Activated CD4-positive, alpha-beta memory T cell treated with anti-CD3 and anti-CD28 coated beads, Interleukin-2, amount 10 ng/mL, durations not matched to agents 7 days and 5 days (primary cell): ENCODE data around the gene PPP2R2B. TPM values are rescaled to one million over a fixed set of nuclear protein-coding genes. Genes with fewer than 3 reads are reported as not detected.

Source experiments
- CTCF ChIA-PET: fragments of 350-600 bp; sonication (Branson Sonifier 250); formaldehyde crosslinking; loops from one replicate; lab custom pipeline; 2021; ENCODE audit warnings: antibody characterized with exemption, inconsistent platforms; lab: Charles Lee
- POLR2A ChIA-PET: fragments of 350-600 bp; sonication (Branson Sonifier 250); formaldehyde crosslinking; loops from one replicate; lab custom pipeline; 2021; ENCODE audit warnings: antibody characterized with exemption; lab: Charles Lee
- DNase-seq: peaks from one replicate; pipeline ENCODE4 v3.0.0-alpha.2; 2020
- H3K27ac Mint-ChIP-seq: one replicate; pipeline ENCODE4 v1.8.0; 2021; ENCODE audit warnings: mild to moderate bottlenecking, mixed read lengths
- H3K27me3 Mint-ChIP-seq: one replicate; pipeline ENCODE4 v1.8.0; 2021; ENCODE audit warnings: mixed read lengths
- H3K36me3 Mint-ChIP-seq: one replicate; pipeline ENCODE4 v1.8.0; 2021; ENCODE audit warnings: low read depth, mixed read lengths
- H3K4me1 Mint-ChIP-seq: one replicate; pipeline ENCODE4 v1.8.0; 2021; ENCODE audit warnings: mixed read lengths
- H3K4me3 Mint-ChIP-seq: one replicate; pipeline ENCODE4 v1.8.0; 2021; ENCODE audit warnings: mild to moderate bottlenecking, mixed read lengths
- H3K9me3 Mint-ChIP-seq: one replicate; pipeline ENCODE4 v1.8.0; 2021; ENCODE audit warnings: mixed read lengths
- total RNA-seq, 2 experiments: library from RNA; stranded (reverse); gene quantifications; one replicate each; pipeline ENCODE4 v1.2.3, GENCODE V29; 2021

Gene PPP2R2B
- total RNA-seq, 2 experiments from 2014 or later, result 2.7 to 3.1 TPM

DNA sequence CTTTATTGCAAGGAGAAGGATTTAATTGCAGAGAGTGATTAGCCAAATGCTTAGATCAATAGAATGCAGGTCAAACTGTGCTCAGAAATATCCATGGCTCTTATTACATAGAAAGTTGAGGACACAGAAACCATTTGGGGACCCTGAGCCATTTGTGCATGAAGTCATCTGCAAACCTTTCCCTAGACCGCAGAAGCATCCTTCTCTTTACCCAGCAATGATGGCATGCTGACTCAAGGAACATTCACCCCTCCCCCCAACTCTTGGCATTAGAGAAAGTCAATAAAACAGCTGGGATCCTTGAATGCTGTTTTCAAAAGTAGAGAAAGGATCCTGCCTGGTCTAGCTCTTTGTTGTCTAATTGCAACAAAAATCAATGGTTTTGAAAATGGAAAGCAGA is 73.5 kb downstream of the PPP2R2B start:
- Mint-ChIP-seq H3K27me3 (no peaks in the 10 kb centered on the region), H3K9me3 (no peaks in the 10 kb centered on the region), H3K4me1 (no peaks in the 10 kb centered on the region), H3K4me3 (no peak overlapping the region), H3K27ac (no peak overlapping the region), H3K36me3 (no peaks in the 10 kb centered on the region)
- ChIA-PET CTCF (no interaction called here), POLR2A (no interaction called here)
- no peak for DNase-seq

- Mint-ChIP-seq H3K27me3 (no peaks in the 10 kb centered on the region), H3K27ac (no peak overlapping the region), H3K36me3 (no peaks in the 10 kb centered on the region), H3K4me3 (no peak overlapping the region), H3K9me3 (no peaks in the 10 kb centered on the region), H3K4me1 (no peaks in the 10 kb centered on the region)
- CTCF ChIA-PET, result no interaction called here
- POLR2A ChIA-PET, result no interaction called here
- no peak for DNase-seq
These were observed 75.5 kb downstream of the PPP2R2B start for GRCh38 chr5:146802945-146803522.

GRCh38 chr5:146799671-146800070 is 78.9 kb downstream of the PPP2R2B start:
- H3K27ac Mint-ChIP-seq, result no peak overlapping the region
- CTCF ChIA-PET, result no interaction called here
- H3K27me3 Mint-ChIP-seq, result no peaks in the 10 kb centered on the region
- H3K9me3 Mint-ChIP-seq, result no peaks in the 10 kb centered on the region
- no peaks in the 10 kb centered on the region for H3K36me3 Mint-ChIP-seq
- no peak overlapping the region for H3K4me3 Mint-ChIP-seq
- no peak for DNase-seq
- POLR2A ChIA-PET, result no interaction called here
- H3K4me1 Mint-ChIP-seq, result peaks cover 6% of the 10 kb centered on the region

DNA sequence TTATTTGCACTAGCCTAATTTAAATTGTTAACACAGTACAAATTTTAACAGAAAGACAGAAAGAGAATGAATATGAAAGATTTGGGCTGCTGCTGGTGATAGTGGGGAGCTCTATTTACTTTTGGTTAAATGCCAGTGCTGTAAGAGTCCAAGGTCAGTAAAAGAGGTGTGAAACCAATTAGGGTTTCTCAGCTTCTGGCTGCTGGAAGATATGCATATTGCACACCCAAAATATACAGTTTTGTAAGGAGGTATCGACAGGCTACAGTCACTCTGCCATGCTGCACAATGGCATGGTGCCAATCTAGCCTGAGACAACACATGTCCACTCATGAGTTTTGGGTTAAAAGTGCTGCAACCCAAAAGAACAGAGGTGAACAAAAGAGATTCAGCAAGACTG is 79.3 kb downstream of the PPP2R2B start:
- no peak overlapping the region for H3K27ac Mint-ChIP-seq
- H3K4me3 Mint-ChIP-seq, result no peak overlapping the region
- no peaks in the 10 kb centered on the region for H3K27me3 Mint-ChIP-seq
- H3K9me3 Mint-ChIP-seq, result no peaks in the 10 kb centered on the region
- H3K36me3 Mint-ChIP-seq, result no peaks in the 10 kb centered on the region
- CTCF ChIA-PET, result no interaction called here
- no peak for DNase-seq
- H3K4me1 Mint-ChIP-seq, result peaks cover 10% of the 10 kb centered on the region
- POLR2A ChIA-PET, result no interaction called here

DNA sequence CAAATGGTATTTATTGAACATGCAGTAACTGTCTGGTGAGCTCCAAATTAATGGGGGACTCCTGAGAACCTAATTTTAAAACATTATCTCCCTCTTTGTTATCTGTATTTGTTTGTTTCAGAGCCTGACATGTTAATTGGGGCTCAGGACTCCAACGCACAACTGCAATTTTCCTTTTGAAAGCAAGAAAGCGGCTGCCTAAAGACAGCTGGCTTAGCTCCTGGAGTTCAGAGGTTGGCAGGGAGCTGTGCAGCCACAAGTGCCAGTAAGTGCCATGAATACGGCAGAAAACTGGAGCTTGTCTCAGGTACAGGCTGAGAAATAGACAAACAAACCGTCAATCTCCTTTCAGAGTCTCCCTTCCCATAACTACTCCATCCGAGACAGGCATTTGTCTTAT is 80.9 kb downstream of the PPP2R2B start:
- Mint-ChIP-seq H3K4me3 (no peak overlapping the region), H3K9me3 (no peaks in the 10 kb centered on the region), H3K27ac (no peak overlapping the region), H3K36me3 (no peaks in the 10 kb centered on the region), H3K27me3 (no peaks in the 10 kb centered on the region), H3K4me1 (peaks cover 24% of the 10 kb centered on the region)
- ChIA-PET CTCF (no interaction called here), POLR2A (no interaction called here)
- DNase-seq, result no peak

GRCh38 chr5:146796911-146797310 is 81.6 kb downstream of the PPP2R2B start:
- ChIA-PET CTCF (no interaction called here), POLR2A (no interaction called here)
- H3K27me3 Mint-ChIP-seq, result no peaks in the 10 kb centered on the region
- H3K9me3 Mint-ChIP-seq, result no peaks in the 10 kb centered on the region
- H3K36me3 Mint-ChIP-seq, result no peaks in the 10 kb centered on the region
- peaks cover 25% of the 10 kb centered on the region for H3K4me1 Mint-ChIP-seq
- no peak for DNase-seq
- H3K4me3 Mint-ChIP-seq, result no peak overlapping the region
- H3K27ac Mint-ChIP-seq, result no peak overlapping the region

DNA sequence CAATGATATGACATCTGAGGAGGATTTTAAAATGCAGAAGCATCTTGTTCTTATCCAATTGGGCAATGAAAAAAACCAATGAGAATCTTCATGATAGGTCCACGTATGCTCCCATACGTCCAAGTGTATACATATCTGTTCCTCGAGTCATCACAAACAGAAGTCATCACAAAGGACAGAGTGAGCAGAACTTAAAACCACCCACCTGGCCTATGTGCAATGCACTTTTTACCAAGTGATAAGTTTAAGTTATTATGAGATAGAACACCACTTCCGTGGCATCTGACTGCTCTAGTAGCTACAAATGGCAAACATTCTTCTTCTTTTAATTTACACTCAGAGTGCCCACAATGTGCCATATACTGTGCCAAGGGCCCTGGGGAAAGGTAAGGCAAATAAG is 82.4 kb downstream of the PPP2R2B start:
- no peak overlapping the region for H3K27ac Mint-ChIP-seq
- no peaks in the 10 kb centered on the region for H3K27me3 Mint-ChIP-seq
- ChIA-PET CTCF (no interaction called here), POLR2A (no interaction called here)
- no peak overlapping the region for H3K4me3 Mint-ChIP-seq
- H3K4me1 Mint-ChIP-seq, result peaks cover 25% of the 10 kb centered on the region
- H3K36me3 Mint-ChIP-seq, result no peaks in the 10 kb centered on the region
- no peaks in the 10 kb centered on the region for H3K9me3 Mint-ChIP-seq
- DNase-seq, result no peak

DNA sequence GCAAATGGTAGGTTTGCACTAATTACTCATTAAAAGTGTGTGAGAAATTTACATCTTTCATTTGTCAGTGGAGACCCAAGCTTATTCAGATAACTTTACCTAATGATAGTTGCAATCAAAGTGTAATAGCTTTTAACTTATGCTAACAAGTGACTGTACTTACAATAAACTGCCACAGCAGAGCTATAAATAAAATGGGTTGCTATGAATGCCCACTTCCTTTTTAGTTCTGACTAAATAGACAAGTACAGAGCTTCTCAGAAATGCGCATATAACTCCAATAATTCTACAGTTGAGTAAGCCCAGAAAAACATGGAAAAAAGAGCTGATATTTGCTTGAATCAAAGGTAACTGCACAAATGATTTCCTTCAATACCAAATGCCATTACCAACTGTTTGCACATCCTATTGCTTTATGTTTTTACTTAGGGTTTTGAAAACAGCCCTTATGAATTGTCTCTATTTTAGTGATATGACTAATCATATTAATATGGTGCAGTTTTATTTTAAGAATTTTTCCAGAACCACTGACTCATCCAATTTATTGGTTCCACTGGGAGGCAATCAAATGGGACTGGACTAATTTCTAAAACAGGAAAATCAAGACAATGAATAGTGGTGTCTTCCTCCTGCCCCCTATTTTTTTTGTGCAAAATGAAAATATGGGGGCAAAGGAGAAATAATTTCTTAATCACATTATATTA is 84.1 kb downstream of the PPP2R2B start:
- H3K9me3 Mint-ChIP-seq, result no peaks in the 10 kb centered on the region
- H3K4me3 Mint-ChIP-seq, result no peak overlapping the region
- H3K27ac Mint-ChIP-seq, result peak overlapping the region; percentile 52

DNA sequence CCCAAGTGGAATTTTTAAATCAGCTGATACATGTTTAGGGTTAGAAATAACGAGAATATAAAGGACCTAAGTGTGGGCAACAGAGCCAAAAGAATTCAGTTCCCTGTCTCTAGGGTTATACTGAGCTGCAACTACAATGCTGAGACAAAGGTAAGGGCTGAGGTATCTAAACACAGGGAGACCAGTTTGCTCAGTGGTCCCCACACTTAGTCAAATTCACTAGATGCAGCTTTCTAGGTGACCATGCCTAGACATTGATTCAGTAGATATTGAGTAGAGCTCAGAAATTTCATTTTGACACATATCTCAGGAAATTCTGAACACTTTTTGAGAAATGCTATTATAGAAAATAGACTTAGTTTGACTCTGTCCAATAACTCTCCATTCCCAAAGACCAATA is 84.8 kb downstream of the PPP2R2B start:
- Mint-ChIP-seq H3K4me3 (no peak overlapping the region), H3K4me1 (peaks cover 25% of the 10 kb centered on the region), H3K9me3 (no peaks in the 10 kb centered on the region), H3K27ac (peak overlapping the region; percentile 52), H3K27me3 (no peaks in the 10 kb centered on the region), H3K36me3 (no peaks in the 10 kb centered on the region)
- no peak for DNase-seq
- ChIA-PET CTCF (interaction anchor here (1.2 kb wide), 1 partner anchor 85 kb away, joined by 4 read pairs; the partner anchor contains the start of gene PPP2R2B), POLR2A (interaction anchor here (1.5 kb wide), 1 partner anchor 94 kb away, joined by 3 read pairs; no protein-coding TSS in a partner anchor)

More for the DNA sequence above, 84.1 kb downstream of the PPP2R2B start:
- ChIA-PET POLR2A (interaction anchor here (1.5 kb wide), 1 partner anchor 94 kb away, joined by 3 read pairs; no protein-coding TSS in a partner anchor), CTCF (interaction anchor here (1.2 kb wide), 1 partner anchor 84 kb away, joined by 4 read pairs; the partner anchor contains the start of gene PPP2R2B)
- Mint-ChIP-seq H3K4me1 (peaks cover 25% of the 10 kb centered on the region), H3K36me3 (no peaks in the 10 kb centered on the region), H3K27me3 (no peaks in the 10 kb centered on the region)
- no peak for DNase-seq

- Mint-ChIP-seq H3K27ac (no peak overlapping the region), H3K4me1 (peaks cover 25% of the 10 kb centered on the region), H3K4me3 (no peak overlapping the region), H3K27me3 (no peaks in the 10 kb centered on the region), H3K9me3 (no peaks in the 10 kb centered on the region), H3K36me3 (no peaks in the 10 kb centered on the region)
- POLR2A ChIA-PET, result no interaction called here
- no peak for DNase-seq
- CTCF ChIA-PET, result no interaction called here
These were observed 87.1 kb downstream of the PPP2R2B start for GRCh38 chr5:146791471-146791870.

DNA sequence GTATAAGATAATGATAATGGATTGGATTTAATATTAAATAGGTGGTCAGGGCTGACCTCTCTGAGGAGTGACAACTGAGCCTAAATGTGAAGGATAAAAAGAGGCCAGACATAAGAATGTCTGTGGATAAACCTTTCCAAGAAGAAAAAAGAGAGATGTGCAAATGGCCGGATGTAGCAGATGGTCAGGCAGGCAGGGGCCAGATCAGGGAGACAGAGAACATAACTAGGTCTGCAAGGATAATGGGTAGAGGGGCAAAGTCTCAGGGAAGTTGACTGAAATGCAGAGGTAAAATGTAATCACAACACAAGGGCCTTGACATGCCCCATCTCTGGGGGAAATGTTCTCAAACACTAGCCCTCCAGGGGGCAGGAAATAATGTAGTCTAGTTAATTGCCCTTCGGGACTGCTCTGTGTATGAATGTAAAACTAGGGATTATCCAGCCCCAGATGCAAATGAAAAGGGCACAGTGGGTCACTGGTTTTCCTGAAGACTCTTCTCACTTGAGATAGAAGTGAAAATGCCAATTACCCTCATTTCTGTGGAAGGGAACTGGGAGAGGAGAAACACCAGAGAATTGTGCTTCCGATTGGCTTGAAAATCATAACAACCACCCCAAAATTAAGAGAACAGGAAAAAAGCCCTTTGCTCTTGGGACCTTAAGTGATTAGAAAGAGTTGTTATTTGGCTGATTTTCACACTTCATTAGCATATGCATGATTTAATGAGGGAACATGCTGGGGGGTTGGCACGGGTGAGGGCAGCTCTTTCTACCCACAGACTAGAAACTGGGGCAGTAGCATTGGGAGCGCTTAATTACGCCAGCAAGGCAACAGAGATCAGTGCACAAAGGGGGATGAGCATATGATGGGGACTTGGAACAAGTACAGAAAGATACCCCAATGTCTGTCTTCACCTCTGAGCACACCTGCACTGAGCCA is 88.6 kb downstream of the PPP2R2B start:
- no peaks in the 10 kb centered on the region for H3K27me3 Mint-ChIP-seq
- no peak overlapping the region for H3K4me3 Mint-ChIP-seq
- no peak for DNase-seq
- POLR2A ChIA-PET, result no interaction called here
- CTCF ChIA-PET, result no interaction called here
- no peaks in the 10 kb centered on the region for H3K36me3 Mint-ChIP-seq
- H3K4me1 Mint-ChIP-seq, result peaks cover 22% of the 10 kb centered on the region
- no peak overlapping the region for H3K27ac Mint-ChIP-seq
- no peaks in the 10 kb centered on the region for H3K9me3 Mint-ChIP-seq

DNA sequence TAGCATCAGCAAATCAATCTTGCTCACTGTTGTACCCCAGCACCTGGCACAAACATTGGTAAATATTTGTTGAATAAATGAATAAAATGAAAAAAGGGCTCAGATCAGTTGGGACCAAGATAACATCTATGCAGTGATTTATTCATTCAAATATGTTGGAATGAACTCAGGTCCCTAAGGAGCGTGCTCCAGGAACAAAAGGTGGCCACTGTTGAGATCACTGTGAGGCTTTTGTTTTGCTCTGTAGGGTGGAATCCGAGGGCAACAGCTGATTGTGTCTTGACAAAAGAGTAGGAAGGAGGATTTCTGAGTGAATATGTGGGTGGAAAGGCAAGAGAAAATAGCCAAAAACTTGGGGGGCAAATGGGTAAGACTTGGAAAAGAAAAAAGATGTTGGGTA is 89.7 kb downstream of the PPP2R2B start:
- Mint-ChIP-seq H3K27me3 (no peaks in the 10 kb centered on the region), H3K9me3 (no peaks in the 10 kb centered on the region), H3K36me3 (no peaks in the 10 kb centered on the region), H3K4me3 (no peak overlapping the region), H3K27ac (no peak overlapping the region), H3K4me1 (peaks cover 14% of the 10 kb centered on the region)
- ChIA-PET CTCF (no interaction called here), POLR2A (no interaction called here)
- DNase-seq, result no peak

GRCh38 chr5:146785065-146785464 is 93.5 kb downstream of the PPP2R2B start:
- no peaks in the 10 kb centered on the region for H3K27me3 Mint-ChIP-seq
- no peak overlapping the region for H3K4me3 Mint-ChIP-seq
- CTCF ChIA-PET, result no interaction called here
- peaks cover 2% of the 10 kb centered on the region for H3K4me1 Mint-ChIP-seq
- no peak for DNase-seq
- peaks cover 1% of the 10 kb centered on the region for H3K9me3 Mint-ChIP-seq
- no peaks in the 10 kb centered on the region for H3K36me3 Mint-ChIP-seq
- no peak overlapping the region for H3K27ac Mint-ChIP-seq
- POLR2A ChIA-PET, result no interaction called here
